MCF 10A (cell line): ENCODE results near the gene ST3GAL3. TPM values are rescaled to one million over a fixed set of nuclear protein-coding genes. Genes with fewer than 3 reads are reported as not detected.
A peak's percentile ranks its signal among the peaks of the same experiment; 100 is the strongest.

Experiments
- BruUV-seq: library from RNA; stranded (reverse); fragments of 400-500 nt; replicated peaks from 2 replicates; lab custom pipeline; 2021; lab: Mats Ljungman, UMichigan
- CTCF ChIA-PET: fragments of 300-600 bp; sonication (Branson Sonifier 250); formaldehyde crosslinking; extraction: SDS; loops from one replicate; lab custom pipeline; 2021; ENCODE audit warnings: antibody characterized with exemption, inconsistent platforms; lab: Yijun Ruan, JAX
- POLR2A ChIA-PET: fragments of 300-600, 350-650 bp; sonication (Branson Sonifier 250); formaldehyde crosslinking; extraction: SDS; loops from one replicate; lab custom pipeline; 2020; ENCODE audit warnings: antibody characterized with exemption, inconsistent platforms; lab: Yijun Ruan, JAX
- DNase-seq: peaks from one replicate; pipeline ENCODE4 v3.0.0-alpha.2; 2018; ENCODE audit not compliant: unreplicated experiment
- H3K27ac Mint-ChIP-seq: one replicate; pipeline ENCODE4 v1.8.0; 2022; ENCODE audit warnings: mild to moderate bottlenecking, low read depth, mixed read lengths; ENCODE audit not compliant: unreplicated experiment
- H3K27me3 Mint-ChIP-seq: one replicate; pipeline ENCODE4 v1.8.0; 2022; ENCODE audit warnings: mixed read lengths; ENCODE audit not compliant: insufficient read depth, unreplicated experiment
- H3K36me3 Mint-ChIP-seq: one replicate; pipeline ENCODE4 v1.8.0; 2022; ENCODE audit warnings: mild to moderate bottlenecking, moderate library complexity, mixed read lengths; ENCODE audit not compliant: insufficient read depth, unreplicated experiment
- H3K4me1 Mint-ChIP-seq: one replicate; pipeline ENCODE4 v1.8.0; 2022; ENCODE audit warnings: mixed read lengths; ENCODE audit not compliant: insufficient read depth, unreplicated experiment
- H3K4me3 Mint-ChIP-seq: one replicate; pipeline ENCODE4 v1.8.0; 2022; ENCODE audit warnings: mild to moderate bottlenecking, moderate library complexity, mixed read lengths; ENCODE audit not compliant: unreplicated experiment
- H3K9me3 Mint-ChIP-seq: one replicate; pipeline ENCODE4 v1.8.0; 2022; ENCODE audit warnings: mixed read lengths; ENCODE audit not compliant: unreplicated experiment
- CTCF ChIP-seq: fragments of 200-600 bp; IDR thresholded peaks from one replicate; pipeline ENCODE4 v1.8.0; 2022; ENCODE audit warnings: antibody characterized with exemption, mild to moderate bottlenecking; ENCODE audit not compliant: unreplicated experiment
- intact Hi-C: fragments of 100-400 bp; cut with micrococcal nuclease; formaldehyde crosslinking; loops from 2 replicates; pipeline ENCODE4 v1.14.1; 2022
- total RNA-seq: library from RNA; stranded (reverse); gene quantifications from 2 replicates; pipeline ENCODE4 v1.2.3, GENCODE V29; 2022

The ST3GAL3 gene
- total RNA-seq, 1 experiment from 2014 or later, result 24.2 TPM

GRCh38 chr1:43970502-43970901 lies 263.2 kb downstream of the ST3GAL3 start:
- H3K27ac Mint-ChIP-seq, result peak overlapping the region; percentile 74
- ChIA-PET CTCF (interaction anchor here (0.8 to 1.9 kb wide), 6 partner anchors 22 to 66 kb away, joined by 3 to 8 read pairs (median 4); partner anchors contain the start of gene IPO13), POLR2A (interaction anchor here (0.6 to 3.9 kb wide), 5 partner anchors 9 to 321 kb away, joined by 3 to 28 read pairs (median 5); partner anchors contain the start of genes IPO13, KDM4A and ST3GAL3)
- intact Hi-C loops, result no loop called here
- no peak for TF ChIP-seq CTCF
- no TSS peak for BruUV-seq
- no peak for DNase-seq
- peaks cover 12% of the 10 kb centered on the region for H3K36me3 Mint-ChIP-seq
- no peaks in the 10 kb centered on the region for H3K27me3 Mint-ChIP-seq
- peak overlapping the region; percentile 98 for H3K4me3 Mint-ChIP-seq
- no peaks in the 10 kb centered on the region for H3K9me3 Mint-ChIP-seq
- H3K4me1 Mint-ChIP-seq, result peaks cover 10% of the 10 kb centered on the region

GRCh38 chr1:43970911-43971310 lies 263.6 kb downstream of the ST3GAL3 start:
- CTCF ChIA-PET, result interaction anchor here (0.9 to 2.6 kb wide), 6 partner anchors 23 to 207 kb away, joined by 3 to 8 read pairs (median 5); partner anchors contain the start of gene IPO13
- no peaks in the 10 kb centered on the region for H3K27me3 Mint-ChIP-seq
- no peak for DNase-seq
- no peaks in the 10 kb centered on the region for H3K9me3 Mint-ChIP-seq
- no peak overlapping the region for H3K27ac Mint-ChIP-seq
- POLR2A ChIA-PET, result interaction anchor here (0.6 to 3.9 kb wide), 5 partner anchors 9 to 321 kb away, joined by 3 to 28 read pairs (median 5); partner anchors contain the start of genes IPO13, KDM4A and ST3GAL3
- no TSS peak for BruUV-seq
- H3K4me1 Mint-ChIP-seq, result peaks cover 10% of the 10 kb centered on the region
- H3K36me3 Mint-ChIP-seq, result peaks cover 12% of the 10 kb centered on the region
- intact Hi-C loops, result no loop called here
- H3K4me3 Mint-ChIP-seq, result peak overlapping the region; percentile 98
- no peak for TF ChIP-seq CTCF

GRCh38 chr1:43971336-43971980 lies 264.1 kb downstream of the ST3GAL3 start:
- no peak for TF ChIP-seq CTCF
- CTCF ChIA-PET, result interaction anchor here (0.9 to 2.6 kb wide), 6 partner anchors 23 to 208 kb away, joined by 3 to 9 read pairs (median 6); no protein-coding TSS in a partner anchor
- Mint-ChIP-seq H3K27ac (no peak overlapping the region), H3K9me3 (no peaks in the 10 kb centered on the region), H3K4me1 (peaks cover 11% of the 10 kb centered on the region), H3K4me3 (peak overlapping the region; percentile 98), H3K27me3 (no peaks in the 10 kb centered on the region), H3K36me3 (peaks cover 16% of the 10 kb centered on the region)
- DNase-seq, result no peak
- POLR2A ChIA-PET, result interaction anchor here (1.0 to 3.9 kb wide), 2 partner anchors 24 to 322 kb away, joined by 4 to 28 read pairs; partner anchors contain the start of genes IPO13 and KDM4A
- intact Hi-C loops, result no loop called here
- no TSS peak for BruUV-seq

GRCh38 chr1:43973981-43974442 lies 266.7 kb downstream of the ST3GAL3 start:
- H3K4me1 Mint-ChIP-seq, result peaks cover 35% of the 10 kb centered on the region
- H3K27me3 Mint-ChIP-seq, result no peaks in the 10 kb centered on the region
- H3K4me3 Mint-ChIP-seq, result peak overlapping the region; percentile 94
- intact Hi-C loops, result no loop called here
- ChIA-PET CTCF (interaction anchor here (0.6 to 1.2 kb wide), 2 partner anchors 31 to 441 kb away, joined by 3 read pairs; no protein-coding TSS in a partner anchor), POLR2A (interaction anchor here (0.6 to 3.3 kb wide), 15 partner anchors 10 to 396 kb away, joined by 3 to 30 read pairs (median 4); partner anchors contain the start of genes CCDC24, IPO13, KDM4A and SLC6A9)
- no peak for DNase-seq
- H3K27ac Mint-ChIP-seq, result peak overlapping the region; percentile 94
- peaks cover 29% of the 10 kb centered on the region for H3K36me3 Mint-ChIP-seq
- no TSS peak for BruUV-seq
- H3K9me3 Mint-ChIP-seq, result no peaks in the 10 kb centered on the region
- no peak for TF ChIP-seq CTCF
